Heart right ventricle (tissue), 16 donors: ENCODE measurements around the gene COBLL1. TPM values are rescaled to one million over a fixed set of nuclear protein-coding genes. Genes with fewer than 3 reads are reported as not detected.
"Not testable (repeated sequence)": the region's sequence is repeated elsewhere in the genome, so short reads cannot be mapped to it uniquely, and the experiment has no call there.

Experiments
- ATAC-seq, 8 donors: fragments of 200-7000 bp; cut with Tn5 transposase; one replicate each; pipeline ENCODE4 v1.9.1; 2020; ENCODE audit warnings: mild to moderate bottlenecking in 8 of 8, moderate library complexity in 8 of 8, moderate number of reproducible peaks in 1 of 8
- DNase-seq, 2 donors: peaks; one replicate each; pipeline ENCODE4 v3.0.0-alpha.2; 2020
- H3K27ac ChIP-seq, 10 donors: fragments of 200-600 bp; sonication (generic) in 2 of 10; one replicate each; pipeline versions ENCODE4 v1.5.0 to v1.8.0; 2020 to 2022; ENCODE audit warnings: mild to moderate bottlenecking in 3 of 10
- H3K27me3 ChIP-seq, 7 donors: fragments of 200-600 bp; one replicate each; pipeline ENCODE4 v1.8.0; 2021 to 2022; ENCODE audit warnings: mild to moderate bottlenecking in 2 of 7
- H3K36me3 ChIP-seq, 9 donors: fragments of 200-600 bp; sonication (generic) in 1 of 9; one replicate each; pipeline versions ENCODE4 v1.5.0 to v1.8.0; 2020 to 2022; ENCODE audit warnings: mild to moderate bottlenecking in 2 of 9
- H3K4me1 ChIP-seq, 9 donors: fragments of 200-600 bp; sonication (generic) in 1 of 9; one replicate each; pipeline versions ENCODE4 v1.5.0 to v1.8.0; 2020 to 2022; ENCODE audit warnings: mild to moderate bottlenecking in 4 of 9
- H3K4me3 ChIP-seq, 10 donors: fragments of 200-600 bp; sonication (generic) in 2 of 10; one replicate each; pipeline versions ENCODE4 v1.5.0 to v1.8.0; 2020 to 2022; ENCODE audit warnings: mild to moderate bottlenecking in 7 of 10, moderate library complexity in 2 of 10
- H3K9me3 ChIP-seq, 11 donors: fragments of 200-600 bp in 10 of 11; sonication (generic) in 2 of 11; one replicate each; pipeline versions ENCODE4 v1.5.0 to v1.8.0; 2013 to 2022; ENCODE audit warnings: mild to moderate bottlenecking in 2 of 11, control low read depth in 1 of 11, moderate library complexity in 1 of 11
- WGBS, 2 donors: extraction: QIAGEN DNeasy Blood & Tissue Kit; methylation state at CpG; one replicate each; pipeline ENCODE4 v1.1.7; 2013; ENCODE audit warnings: inconsistent platforms in 1 of 2; 5-methylcytosine and 5-hydroxymethylcytosine counted together
- intact Hi-C, 10 donors: fragments of 100-400 bp; cut with DNase I; formaldehyde crosslinking; loops; one replicate each; pipeline versions ENCODE4 v1.11.1 to v1.14.2; 2022
- polyA plus RNA-seq, 2 donors: library from polyadenylated mRNA; stranded (reverse); fragments of 200-250 nt; gene quantifications; one replicate each; pipeline ENCODE4 v1.2.3, GENCODE V29; 2013
- total RNA-seq, 10 donors: library from RNA; stranded (reverse); fragmentation: NEBNext Ultra II Directional in 3 of 10; extraction: Animal tissue kit (Norgen Biotek cat#: 25700) in 3 of 10; gene quantifications; one replicate each; pipeline versions ENCODE4 v1.2.1 to v1.2.4, GENCODE V29; 2021 to 2023
- TF ChIP-seq, protein P1 (sequence below), 9 donors: fragments of 200-600 bp; sonication (generic) in 2 of 9; IDR thresholded peaks; one replicate each; pipeline versions ENCODE4 v1.5.0 to v1.8.0; 2021 to 2022; ENCODE audit warnings: antibody characterized with exemption in 9 of 9, mild to moderate bottlenecking in 5 of 9, moderate library complexity in 1 of 9
- donor health status: Arrhythmogenic right ventricular cardiomyopathy.
- donor health status: ischemic (EF 13 %, LVEDD 7.1; RV severe dilation, severe dysfunction).
- donor health status: healthy with polysubstance abuse.
- donor health status: DM: no; HTN: yes; CAD: no.
- donor health status: DM: no; HTN: no; CAD: no.
- donor health status: ischemic (EF 25% LVEDD 6.9; RV normal size, moderate dysfunction).
- donor health status: ischemic (EF 25% LVEDD 5.7; RV mildly dilated, moderate dysfunction).
- donor health status: healthy.
- donor health status: DM: yes; HTN: yes; CAD: no.
- donor health status: Ischemic cardiomyopathy.
- donor health status: ischemic (EF 35%, LVEDD 5.7; RV mildly dilated, moderate dysfunction).
- donor health status: nonischemic (EF 11% LVEDD 7.7; RV severe dilation, severe dysfunction).
- donor health status: DM: yes; HTN: yes; CAD: no.
- donor health status: PGD.
- donor health status: ischemic (EF 29% LVEDD 5.4; RV normal size, mild dysfunction).
- donor health status: nonischemic (EF 23%, LVEDD 6.1; RV moderate dilation, normal function).

COBLL1 gene
- total and polyA plus RNA-seq, 12 donors, result 5.0 to 20.5 (median 15.0) TPM

DNA sequence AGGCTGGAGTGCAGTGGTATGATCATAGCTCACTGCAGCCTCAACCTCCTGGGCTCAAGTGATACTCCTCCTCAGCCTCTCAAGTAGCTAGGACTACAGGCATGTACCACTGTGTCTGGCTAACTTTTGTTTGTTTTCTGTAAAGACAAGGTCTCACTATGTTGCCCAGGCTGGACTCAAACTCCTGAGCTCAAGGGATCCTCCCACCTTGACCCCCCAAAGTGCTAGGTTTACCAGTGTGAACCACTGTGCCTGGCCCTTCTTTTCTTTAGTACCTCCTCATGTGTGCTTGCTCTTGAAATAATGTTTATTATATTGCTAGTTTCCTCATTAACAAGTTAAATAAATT, 19.0 kb upstream of the COBLL1 start:
- intact Hi-C loops, result no loop called here
- Histone ChIP-seq H3K36me3 (no peaks in the 10 kb centered on the region), H3K9me3 (no peaks in the 10 kb centered on the region), H3K27ac (no peak overlapping the region), H3K4me1 (no peaks in the 10 kb centered on the region), H3K4me3 (no peak overlapping the region), H3K27me3 (no peaks in the 10 kb centered on the region)
- TF ChIP-seq, protein P1, sequence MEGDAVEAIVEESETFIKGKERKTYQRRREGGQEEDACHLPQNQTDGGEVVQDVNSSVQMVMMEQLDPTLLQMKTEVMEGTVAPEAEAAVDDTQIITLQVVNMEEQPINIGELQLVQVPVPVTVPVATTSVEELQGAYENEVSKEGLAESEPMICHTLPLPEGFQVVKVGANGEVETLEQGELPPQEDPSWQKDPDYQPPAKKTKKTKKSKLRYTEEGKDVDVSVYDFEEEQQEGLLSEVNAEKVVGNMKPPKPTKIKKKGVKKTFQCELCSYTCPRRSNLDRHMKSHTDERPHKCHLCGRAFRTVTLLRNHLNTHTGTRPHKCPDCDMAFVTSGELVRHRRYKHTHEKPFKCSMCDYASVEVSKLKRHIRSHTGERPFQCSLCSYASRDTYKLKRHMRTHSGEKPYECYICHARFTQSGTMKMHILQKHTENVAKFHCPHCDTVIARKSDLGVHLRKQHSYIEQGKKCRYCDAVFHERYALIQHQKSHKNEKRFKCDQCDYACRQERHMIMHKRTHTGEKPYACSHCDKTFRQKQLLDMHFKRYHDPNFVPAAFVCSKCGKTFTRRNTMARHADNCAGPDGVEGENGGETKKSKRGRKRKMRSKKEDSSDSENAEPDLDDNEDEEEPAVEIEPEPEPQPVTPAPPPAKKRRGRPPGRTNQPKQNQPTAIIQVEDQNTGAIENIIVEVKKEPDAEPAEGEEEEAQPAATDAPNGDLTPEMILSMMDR (IDR thresholded peaks at IDR 0.05), result no peak
- ATAC-seq (no peak), DNase-seq (no peak)

DNA sequence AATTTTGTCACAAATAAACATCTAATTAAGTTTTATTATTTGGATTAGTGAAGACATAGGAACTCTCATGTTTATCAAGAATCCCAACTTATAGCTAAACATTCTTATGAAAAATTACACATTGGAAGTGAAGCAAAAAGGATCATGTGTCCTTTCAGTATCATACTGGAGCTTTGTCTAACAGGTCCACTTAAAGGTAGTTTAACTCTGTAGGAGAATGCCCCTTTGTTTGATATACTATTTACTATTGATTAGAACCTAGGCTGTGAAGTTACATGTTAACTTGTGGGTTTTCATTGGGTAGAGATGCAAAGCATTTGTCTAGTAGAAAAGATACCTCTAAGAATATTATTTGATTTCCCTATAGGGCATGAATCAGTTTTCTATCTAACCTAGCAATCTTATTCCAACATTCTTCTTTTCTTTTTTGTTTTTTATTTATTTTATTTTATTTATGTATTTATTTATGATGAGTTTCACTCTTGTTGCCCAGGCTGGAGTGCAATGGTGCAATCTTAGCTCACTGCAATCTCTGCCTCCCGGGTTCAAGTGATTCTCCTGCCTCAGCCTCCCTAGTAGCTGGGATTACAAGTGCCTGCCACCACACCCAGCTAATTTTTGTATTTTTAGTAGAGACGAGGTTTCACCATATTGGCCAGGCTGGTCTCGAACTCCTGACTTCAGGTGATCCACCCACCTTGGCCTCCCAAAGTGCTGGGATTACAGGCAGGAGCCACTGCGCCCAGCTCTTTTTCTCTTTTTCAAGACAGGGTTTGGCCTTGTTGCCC, 18.5 kb upstream of the COBLL1 start:
- H3K27me3 ChIP-seq, ATAC-seq, H3K36me3 ChIP-seq, H3K9me3 ChIP-seq, H3K27ac ChIP-seq, DNase-seq, H3K4me3 ChIP-seq, intact Hi-C loops, H3K4me1 ChIP-seq: not testable (repeated sequence)
- 90 to 96% methylated on average over 2 to 4 of the region's 4 CpGs for WGBS, 2 donors

DNA sequence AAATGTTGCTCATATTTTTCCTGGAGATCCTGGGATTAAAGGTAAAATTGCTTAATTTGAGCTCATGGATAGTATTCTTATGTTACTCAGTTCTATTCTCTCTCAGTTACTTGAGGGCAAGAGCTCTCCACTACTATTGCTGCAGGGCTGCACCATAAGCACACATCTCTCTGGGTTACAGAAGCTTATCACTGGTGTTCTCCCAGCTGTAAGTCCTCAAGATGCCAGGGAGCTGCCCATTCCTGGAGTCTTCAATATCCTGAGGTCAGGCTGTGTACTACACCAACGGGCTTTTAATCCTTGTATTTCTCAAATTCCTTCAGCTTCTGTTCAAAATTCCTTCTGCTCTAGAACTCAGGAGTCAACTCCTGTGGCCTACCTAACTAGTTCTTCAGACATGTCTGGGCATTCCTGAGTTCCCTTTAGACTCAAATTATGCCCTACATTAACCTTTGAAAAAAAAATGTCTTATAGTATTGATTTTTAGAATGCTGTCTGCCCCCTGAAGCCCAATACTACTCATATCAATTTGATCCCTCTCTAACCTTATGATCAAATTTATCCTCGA, 17.7 kb upstream of the COBLL1 start:
- intact Hi-C loops, result no loop called here
- no peak for ATAC-seq
- WGBS, 2 donors, result 76 to 79% methylated on average over 2 of the region's 2 CpGs
- no peak overlapping the region for H3K27ac ChIP-seq
- no peaks in the 10 kb centered on the region for H3K4me1 ChIP-seq
- H3K4me3 ChIP-seq, result no peak overlapping the region
- no peaks in the 10 kb centered on the region for H3K9me3 ChIP-seq
- TF ChIP-seq, protein P1 (IDR thresholded peaks at IDR 0.05), result no peak
- no peaks in the 10 kb centered on the region for H3K27me3 ChIP-seq
- DNase-seq, result no peak
- no peaks in the 10 kb centered on the region for H3K36me3 ChIP-seq

DNA sequence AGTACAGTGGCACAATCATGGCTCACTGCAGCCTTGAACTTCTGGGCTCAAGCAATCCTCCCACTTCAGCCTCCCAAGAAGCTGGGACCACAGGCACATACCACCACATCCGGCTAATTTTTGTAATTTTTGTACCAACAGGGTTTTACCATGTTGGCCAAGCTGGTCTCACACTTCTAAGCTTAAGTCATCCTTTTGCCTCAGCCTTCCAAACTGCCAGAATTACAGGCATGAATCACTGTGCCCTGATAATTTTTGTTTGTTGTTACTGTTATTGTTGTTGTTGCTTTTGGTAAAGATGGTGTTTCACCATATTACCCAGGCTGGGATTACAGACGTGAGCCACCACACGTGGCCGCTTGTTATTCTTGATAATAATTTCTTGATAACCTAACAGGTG, 10.5 kb upstream of the COBLL1 start:
- no peaks in the 10 kb centered on the region for H3K9me3 ChIP-seq
- H3K4me1 ChIP-seq, result no peaks in the 10 kb centered on the region
- WGBS, 2 donors, result 91 to 92% methylated on average over 4 of the region's 4 CpGs
- ATAC-seq (no peak), DNase-seq (no peak)
- H3K27me3 ChIP-seq, result no peaks in the 10 kb centered on the region
- intact Hi-C loops, result no loop called here
- TF ChIP-seq, protein P1 (IDR thresholded peaks at IDR 0.05), result no peak
- no peaks in the 10 kb centered on the region for H3K36me3 ChIP-seq
- H3K4me3 ChIP-seq, result no peak overlapping the region
- no peak overlapping the region for H3K27ac ChIP-seq

DNA sequence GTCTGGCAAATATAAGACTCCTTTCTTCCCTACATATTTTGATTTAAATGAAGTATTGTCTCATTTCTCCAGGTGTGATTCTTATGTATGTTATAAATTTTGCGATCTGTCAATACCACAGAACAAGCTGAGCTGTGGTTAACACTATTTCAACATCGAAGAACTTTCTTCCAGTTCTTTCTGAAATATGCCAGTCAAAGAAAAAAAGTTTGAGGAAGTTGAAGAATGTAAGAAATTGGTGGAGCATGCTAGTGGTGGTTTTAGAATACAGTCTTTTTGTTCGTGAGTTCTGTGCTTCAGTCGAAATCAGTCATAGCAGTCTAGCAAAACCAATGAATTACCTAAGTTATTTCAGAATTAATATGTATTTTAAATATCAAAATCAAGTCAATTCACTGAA, 8.6 kb upstream of the COBLL1 start:
- DNase-seq (no peak), ATAC-seq (no peak)
- no peak overlapping the region for H3K4me3 ChIP-seq
- intact Hi-C loops, result no loop called here
- no peak overlapping the region for H3K27ac ChIP-seq
- no peaks in the 10 kb centered on the region for H3K36me3 ChIP-seq
- H3K27me3 ChIP-seq, result no peaks in the 10 kb centered on the region
- 86 to 90% methylated on average over 4 of the region's 4 CpGs for WGBS, 2 donors
- H3K9me3 ChIP-seq, result no peaks in the 10 kb centered on the region
- H3K4me1 ChIP-seq, result no peaks in the 10 kb centered on the region
- TF ChIP-seq, protein P1 (IDR thresholded peaks at IDR 0.05), result no peak
